C4-2B (cell line): ENCODE data around the gene PDZD2.

Experiments
- CTCF ChIP-seq: fragments of 450-650 bp; conservative IDR thresholded peaks from 2 replicates; pipeline ENCODE4 v1.5.1; 2017; ENCODE audit warnings: mild to moderate bottlenecking
- ZFX ChIP-seq: fragments of 450-650 bp; IDR thresholded peaks from 2 replicates; pipeline ENCODE4 v1.6.1; 2017

DNA sequence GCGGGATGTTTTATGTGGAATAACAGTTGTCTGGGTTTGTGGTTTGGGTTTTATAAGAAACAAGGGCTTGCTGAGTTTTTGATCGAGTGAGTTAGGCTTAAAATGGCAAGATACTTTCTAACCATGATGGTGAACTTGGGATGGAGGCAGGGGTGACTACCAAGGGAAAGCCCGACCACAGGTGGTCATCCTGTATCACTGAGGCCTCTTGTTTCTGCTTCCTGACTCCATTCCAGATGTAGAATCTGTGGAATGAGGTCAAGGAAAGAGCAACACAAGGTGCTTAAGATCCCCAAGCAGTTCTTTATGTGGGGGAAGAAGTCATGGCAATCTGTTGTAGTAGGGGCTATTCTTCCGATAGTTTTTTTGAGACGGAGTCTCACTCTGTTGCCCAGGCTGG, 412.9 kb downstream of the PDZD2 start:
- TF ChIP-seq CTCF, result no peak
- no peak for TF ChIP-seq ZFX
